Measurements from ENCODE around the gene EIF4G1. TPM values are rescaled to one million over a fixed set of nuclear protein-coding genes. Genes with fewer than 3 reads are reported as not detected.

Gene EIF4G1
- total RNA-seq, 1 experiment from 2014 or later, result 496 TPM

GRCh38 chr3:184307915-184308314, 6.5 kb upstream of the EIF4G1 start:
- ATAC-seq (no peak), DNase-seq (ENCODE audit: low read depth, low spot score) (no peak)
- H2AFZ ChIP-seq (ENCODE audit: low read depth, low read length, poor library complexity, severe bottlenecking), result no peak overlapping the region
- peaks cover 18% of the 10 kb centered on the region; the same call in 1 of the 2 replicates for H3K79me2 ChIP-seq (ENCODE audit: insufficient read depth, low read length)
- no peak overlapping the region for H3K4me2 ChIP-seq (ENCODE audit: low read length)
- BruUV-seq (replicated peaks), result no TSS peak
- no peak overlapping the region for H3K9ac ChIP-seq (ENCODE audit: low read length)
- no peaks in the 10 kb centered on the region for H3K4me1 ChIP-seq (ENCODE audit: control insufficient read depth in 1 of 2, insufficient read depth in 2 of 2, low read length in 2 of 2)
- H3K4me3 ChIP-seq (replicated peaks in 1 of 2; ENCODE audit: low read depth in 1 of 2, low read length in 2 of 2), result no peak overlapping the region
- RAD21 ChIA-PET (ENCODE audit: low non-redundant PET in 1 of 2, low total read pairs in 2 of 2, uncharacterized antibody in 2 of 2, unreplicated experiment in 2 of 2), result no interaction called here
- H3K9me2 ChIP-seq (ENCODE audit: insufficient read depth), result no peaks in the 10 kb centered on the region
- no peaks in the 10 kb centered on the region for H3K9me3 ChIP-seq (ENCODE audit: control insufficient read depth in 1 of 2, insufficient read depth in 1 of 2, low read depth in 1 of 2, low read length in 2 of 2)
- no peak for TF ChIP-seq FOSL1 (IDR thresholded peaks at IDR 0.05; ENCODE audit: low read depth)
- TF ChIP-seq POLR2AphosphoS5 (IDR thresholded peaks at IDR 0.05; ENCODE audit: low read depth, low read length), result no peak
- TF ChIP-seq, protein P1, sequence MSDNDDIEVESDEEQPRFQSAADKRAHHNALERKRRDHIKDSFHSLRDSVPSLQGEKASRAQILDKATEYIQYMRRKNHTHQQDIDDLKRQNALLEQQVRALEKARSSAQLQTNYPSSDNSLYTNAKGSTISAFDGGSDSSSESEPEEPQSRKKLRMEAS (IDR thresholded peaks at IDR 0.05), result no peak
- TF ChIP-seq ZNF274 (IDR thresholded peaks at IDR 0.05; ENCODE audit: low read depth, low read length), result no peak
- TF ChIP-seq, protein P2, sequence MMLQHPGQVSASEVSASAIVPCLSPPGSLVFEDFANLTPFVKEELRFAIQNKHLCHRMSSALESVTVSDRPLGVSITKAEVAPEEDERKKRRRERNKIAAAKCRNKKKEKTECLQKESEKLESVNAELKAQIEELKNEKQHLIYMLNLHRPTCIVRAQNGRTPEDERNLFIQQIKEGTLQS (IDR thresholded peaks at IDR 0.05), result no peak
- no peak for TF ChIP-seq SP1 (IDR thresholded peaks at IDR 0.05; ENCODE audit: low read depth)
- TF ChIP-seq REST (IDR thresholded peaks at IDR 0.05; ENCODE audit: low read depth), result no peak
- TF ChIP-seq EZH2 (IDR thresholded peaks at IDR 0.05), result no peak
- no peak for TF ChIP-seq SIN3A (IDR thresholded peaks at IDR 0.05; ENCODE audit: low read depth)
- no peak for TF ChIP-seq CBX3 (IDR thresholded peaks at IDR 0.05; ENCODE audit: low read depth)
- no peak for TF ChIP-seq CEBPB (IDR thresholded peaks at IDR 0.05; ENCODE audit: low read depth)
- no peak for TF ChIP-seq JUND (IDR thresholded peaks at IDR 0.05)
- TF ChIP-seq EGR1 (IDR thresholded peaks at IDR 0.05; ENCODE audit: low read depth), result no peak
- no peak for TF ChIP-seq SRF (IDR thresholded peaks at IDR 0.05; ENCODE audit: low read depth)
- no peak for TF ChIP-seq EZH2phosphoT487 (IDR thresholded peaks at IDR 0.05; ENCODE audit: borderline replicate concordance)
- POLR2A ChIA-PET, result no interaction called here
- H3K36me3 ChIP-seq (ENCODE audit: control insufficient read depth in 1 of 2, insufficient read depth in 2 of 2, low read length in 2 of 2), result peaks cover 46 to 52% of the 10 kb centered on the region in 2 experiments
- no peaks in the 10 kb centered on the region for H3K27me3 ChIP-seq (ENCODE audit: insufficient read depth, low read length)
- H4K20me1 ChIP-seq (ENCODE audit: insufficient read depth), result no peaks in the 10 kb centered on the region
- intact Hi-C loops (cut with micrococcal nuclease), result no loop called here
- no peak overlapping the region for H3K27ac ChIP-seq (ENCODE audit: low read depth, low read length)
- CTCF ChIA-PET, result no interaction called here

Data from HCT116 (cell line).